Upper lobe of right lung (tissue), 1 donor: Measurements from ENCODE around the gene PLXND1. TPM values are rescaled to one million over a fixed set of nuclear protein-coding genes. Genes with fewer than 3 reads are reported as not detected.
A peak's percentile ranks its signal among the peaks of the same experiment; 100 is the strongest.

Source experiments
- ATAC-seq: fragments of 200-7000 bp; cut with Tn5 transposase; one replicate; pipeline ENCODE4 v1.9.1; 2020; ENCODE audit warnings: mild to moderate bottlenecking, moderate library complexity
- DNase-seq: peaks from one replicate; pipeline ENCODE4 v3.0.0-alpha.2; 2020
- H3K27ac ChIP-seq: fragments of 200-600 bp; one replicate; pipeline ENCODE4 v1.8.0; 2022
- H3K27me3 ChIP-seq: fragments of 200-600 bp; one replicate; pipeline ENCODE4 v1.8.0; 2022; ENCODE audit warnings: mild to moderate bottlenecking
- H3K36me3 ChIP-seq: fragments of 200-600 bp; one replicate; pipeline ENCODE4 v1.8.0; 2022
- H3K4me1 ChIP-seq: fragments of 200-600 bp; one replicate; pipeline ENCODE4 v1.8.0; 2022
- H3K4me3 ChIP-seq: fragments of 200-600 bp; one replicate; pipeline ENCODE4 v1.8.0; 2022; ENCODE audit warnings: mild to moderate bottlenecking
- H3K9me3 ChIP-seq: fragments of 200-600 bp; one replicate; pipeline ENCODE4 v1.8.0; 2022
- CTCF ChIP-seq: fragments of 200-600 bp; IDR thresholded peaks from one replicate; pipeline ENCODE4 v1.8.0; 2022; ENCODE audit warnings: antibody characterized with exemption
- intact Hi-C: fragments of 100-400 bp; cut with DNase I; formaldehyde crosslinking; loops from one replicate; pipeline ENCODE4 v1.11.0; 2022
- total RNA-seq: library from RNA; stranded (reverse); fragmentation: NEBNext Ultra II Directional; extraction: Animal tissue kit (Norgen Biotek cat#: 25700); gene quantifications from one replicate; pipeline ENCODE4 v1.2.1, GENCODE V29; 2021
- donor health status: DM: no; HTN: yes; CAD: no; lungs with severe emphysema.

Gene PLXND1
- total RNA-seq, 1 donor from 2014 or later = 284 TPM

- no peak for TF ChIP-seq CTCF
- H3K9me3 ChIP-seq = no peaks in the 10 kb centered on the region
- intact Hi-C loops = no loop called here
- no peaks in the 10 kb centered on the region for H3K27me3 ChIP-seq
- peaks cover 29% of the 10 kb centered on the region for H3K4me1 ChIP-seq
- ATAC-seq (no peak), DNase-seq (no peak)
- peak overlapping the region; percentile 79 for H3K27ac ChIP-seq
- peaks cover 74% of the 10 kb centered on the region for H3K36me3 ChIP-seq
- H3K4me3 ChIP-seq = no peak overlapping the region
Observed at GRCh38 chr3:129575997-129576384, 30.5 kb downstream of the PLXND1 start.

GRCh38 chr3:129575233-129575996 is 31.1 kb downstream of the PLXND1 start:
- Histone ChIP-seq H3K27ac (no peak overlapping the region), H3K27me3 (no peaks in the 10 kb centered on the region), H3K4me3 (no peak overlapping the region), H3K9me3 (no peaks in the 10 kb centered on the region), H3K4me1 (peaks cover 29% of the 10 kb centered on the region), H3K36me3 (peaks cover 75% of the 10 kb centered on the region)
- ATAC-seq = no peak
- intact Hi-C loops = no loop called here
- TF ChIP-seq CTCF = no peak
- no peak for DNase-seq

GRCh38 chr3:129574206-129574605 is 32.3 kb downstream of the PLXND1 start:
- ATAC-seq (no peak), DNase-seq (no peak)
- Histone ChIP-seq H3K27me3 (no peaks in the 10 kb centered on the region), H3K9me3 (no peaks in the 10 kb centered on the region), H3K27ac (no peak overlapping the region), H3K4me1 (peaks cover 29% of the 10 kb centered on the region), H3K36me3 (peaks cover 84% of the 10 kb centered on the region), H3K4me3 (no peak overlapping the region)
- no peak for TF ChIP-seq CTCF
- intact Hi-C loops = no loop called here

- H3K36me3 ChIP-seq = peaks cover 91% of the 10 kb centered on the region
- no peak overlapping the region for H3K4me3 ChIP-seq
- DNase-seq = no peak
Observed at GRCh38 chr3:129573493-129573892, 33.0 kb downstream of the PLXND1 start.

GRCh38 chr3:129572603-129573002 is 33.9 kb downstream of the PLXND1 start:
- intact Hi-C loops = no loop called here
- H3K4me3 ChIP-seq = no peak overlapping the region
- H3K36me3 ChIP-seq = peaks cover 93% of the 10 kb centered on the region
- H3K27me3 ChIP-seq = no peaks in the 10 kb centered on the region
- no peak overlapping the region for H3K27ac ChIP-seq
- ATAC-seq = no peak
- no peak for TF ChIP-seq CTCF
- H3K4me1 ChIP-seq = peaks cover 25% of the 10 kb centered on the region
- no peak for DNase-seq
- H3K9me3 ChIP-seq = no peaks in the 10 kb centered on the region

More at GRCh38 chr3:129573493-129573892, 33.0 kb downstream of the PLXND1 start:
- no peaks in the 10 kb centered on the region for H3K27me3 ChIP-seq
- no peak overlapping the region for H3K27ac ChIP-seq
- no peak for TF ChIP-seq CTCF
- ATAC-seq = no peak
- intact Hi-C loops = no loop called here
- no peaks in the 10 kb centered on the region for H3K9me3 ChIP-seq
- H3K4me1 ChIP-seq = peaks cover 25% of the 10 kb centered on the region
